IMR-90 (cell line): ENCODE measurements around the gene ARGLU1. TPM values are rescaled to one million over a fixed set of nuclear protein-coding genes. Genes with fewer than 3 reads are reported as not detected.

ENCODE experiments used
- ATAC-seq: fragments of 200-7000 bp; cut with Tn5 transposase; 2 replicates; pipeline ENCODE4 v1.9.1; 2020; ENCODE audit warnings: low read depth, mild to moderate bottlenecking, moderate library complexity
- BruUV-seq: library from RNA; stranded (reverse); fragments of 400-500 nt; replicated peaks from 2 replicates; lab custom pipeline; 2021; lab: Mats Ljungman, UMichigan
- CTCF ChIA-PET: fragments of 300-600 bp; formaldehyde crosslinking; extraction: SDS; loops from one replicate; lab custom pipeline; 2021; ENCODE audit warnings: antibody characterized with exemption; lab: Yijun Ruan, JAX
- POLR2A ChIA-PET: fragments of 300-600 bp; sonication (Branson Sonifier 250); formaldehyde crosslinking; loops from one replicate; lab custom pipeline; 2022; ENCODE audit warnings: antibody characterized with exemption; ENCODE audit not compliant: unreplicated experiment; lab: Charles Lee
- DNase-seq: peaks from one replicate; pipeline ENCODE4 v3.0.0; 2013
- H2AFZ ChIP-seq: replicated peaks from 2 replicates; pipeline ENCODE3; 2013; ENCODE audit warnings: low read length, mild to moderate bottlenecking; ENCODE audit not compliant: poor library complexity
- H2AK5ac ChIP-seq: 2 replicates; pipeline ENCODE4 v1.6.1; 2013; ENCODE audit warnings: low read depth, low read length, inconsistent platforms
- H2AK9ac ChIP-seq: replicated peaks from 2 replicates; pipeline ENCODE3; 2013; ENCODE audit warnings: mild to moderate bottlenecking, low read depth, low read length, moderate library complexity; ENCODE audit not compliant: poor library complexity
- H2BK120ac ChIP-seq: 2 replicates; pipeline ENCODE4 v1.6.1; 2013; ENCODE audit warnings: low read depth, low read length, inconsistent platforms
- H2BK15ac ChIP-seq: 3 replicates; pipeline ENCODE4 v1.6.1; 2013; ENCODE audit warnings: low read depth, low read length, inconsistent platforms
- H2BK20ac ChIP-seq: 2 replicates; pipeline ENCODE4 v1.6.1; 2013; ENCODE audit warnings: low read depth, mild to moderate bottlenecking, inconsistent platforms, low read length, moderate library complexity
- H2BK5ac ChIP-seq: 2 replicates; pipeline ENCODE4 v1.6.1; 2013; ENCODE audit warnings: mild to moderate bottlenecking, low read depth, low read length, inconsistent platforms; ENCODE audit not compliant: poor library complexity, severe bottlenecking
- H3K14ac ChIP-seq: replicated peaks from 2 replicates; pipeline ENCODE4 v1.6.1; 2013; ENCODE audit warnings: low read depth, low read length, inconsistent platforms
- H3K18ac ChIP-seq: 2 replicates; pipeline ENCODE4 v1.6.1; 2013; ENCODE audit warnings: low read depth, low read length, control low read depth
- H3K23ac ChIP-seq: 2 replicates; pipeline ENCODE4 v1.6.1; 2013; ENCODE audit warnings: low read depth, low read length, inconsistent platforms
- H3K27ac ChIP-seq: 2 replicates; pipeline ENCODE4 v1.5.1; 2013; ENCODE audit warnings: mild to moderate bottlenecking, control low read depth, low read length; ENCODE audit not compliant: insufficient read depth
- H3K27me3 ChIP-seq: 2 replicates; pipeline ENCODE4 v1.6.1; 2013; ENCODE audit warnings: low read length; ENCODE audit not compliant: control insufficient read depth, insufficient read depth
- H3K36me3 ChIP-seq: 2 replicates; pipeline ENCODE4 v1.6.1; 2013; ENCODE audit warnings: low read length, mixed read lengths; ENCODE audit not compliant: control insufficient read depth, insufficient read depth
- H3K4ac ChIP-seq: 2 replicates; pipeline ENCODE4 v1.6.1; 2013; ENCODE audit warnings: low read depth, low read length, inconsistent platforms
- H3K4me1 ChIP-seq: 2 replicates; pipeline ENCODE4 v1.6.1; 2013; ENCODE audit warnings: low read length, mixed read lengths; ENCODE audit not compliant: control insufficient read depth, insufficient read depth
- H3K4me2 ChIP-seq: 2 replicates; pipeline ENCODE4 v1.6.1; 2013; ENCODE audit warnings: low read depth, mild to moderate bottlenecking, control low read depth, low read length, moderate library complexity
- H3K4me3 ChIP-seq: 2 replicates; pipeline ENCODE4 v1.5.1; 2013; ENCODE audit warnings: low read depth, mild to moderate bottlenecking, control low read depth, low read length, moderate library complexity; ENCODE audit not compliant: insufficient read depth
- H3K56ac ChIP-seq: 2 replicates; pipeline ENCODE4 v1.6.1; 2013; ENCODE audit warnings: low read length, inconsistent platforms; ENCODE audit not compliant: insufficient read depth; ENCODE audit errors: extremely low read depth
- H3K79me1 ChIP-seq, 2 experiments: 2 replicates each; pipeline ENCODE4 v1.6.1; 2013; ENCODE audit warnings: low read length in 2 of 2, inconsistent platforms in 1 of 2, low read depth in 1 of 2
- H3K9ac ChIP-seq: 2 replicates; pipeline ENCODE4 v1.6.1; 2013; ENCODE audit warnings: low read depth, low read length, control low read depth
- H3K9me1 ChIP-seq: 2 replicates; pipeline ENCODE4 v1.6.1; 2013; ENCODE audit warnings: low read length, inconsistent platforms; ENCODE audit not compliant: insufficient read depth
- H3K9me3 ChIP-seq: 2 replicates; pipeline ENCODE4 v1.6.1; 2013; ENCODE audit warnings: low read length; ENCODE audit not compliant: control insufficient read depth, insufficient read depth
- H4K20me1 ChIP-seq: 2 replicates; pipeline ENCODE4 v1.6.1; 2013; ENCODE audit warnings: low read length, inconsistent platforms; ENCODE audit not compliant: insufficient read depth
- H4K5ac ChIP-seq: 2 replicates; pipeline ENCODE4 v1.6.1; 2013; ENCODE audit warnings: mild to moderate bottlenecking, low read depth, low read length, control low read depth
- H4K8ac ChIP-seq, 2 experiments: 2 replicates each; pipeline ENCODE4 v1.6.1; 2013; ENCODE audit warnings: low read depth in 2 of 2, low read length in 2 of 2, control low read depth in 1 of 2, inconsistent platforms in 1 of 2
- H4K91ac ChIP-seq: 2 replicates; pipeline ENCODE4 v1.6.1; 2013; ENCODE audit warnings: low read depth, low read length, inconsistent platforms; ENCODE audit not compliant: insufficient read depth
- CEBPB ChIP-seq: IDR thresholded peaks from 2 replicates; pipeline ENCODE4 v1.6.1; 2012; ENCODE audit warnings: low read depth, low read length, improper control_type of control experiment
- CHD1 ChIP-seq: IDR thresholded peaks from 2 replicates; pipeline ENCODE4 v1.6.1; 2012; ENCODE audit warnings: low read depth, low read length, improper control_type of control experiment
- FOS ChIP-seq: fragments of 150-350 bp; IDR thresholded peaks from 2 replicates; pipeline ENCODE4 v1.6.1; 2016; ENCODE audit warnings: low read depth, low read length
- WGBS, 2 experiments: methylation state at CpG; one replicate each; pipeline versions ENCODE4 v1.1.5 to v1.1.7; 2013; ENCODE audit warnings: missing lambda C conversion rate in 2 of 2; ENCODE audit not compliant: insufficient read length in 1 of 2; ENCODE audit errors: extremely low coverage in 2 of 2; 5-methylcytosine and 5-hydroxymethylcytosine counted together
- dilution Hi-C: fragments of 300-500 bp; cut with HindIII; formaldehyde crosslinking; loops from one replicate; pipeline ENCODE4 v1.14.3; 2018; ENCODE audit warnings: low sequenced_read_pairs; ENCODE audit not compliant: unreplicated experiment
- in situ Hi-C: fragments of 300-500 bp; cut with MboI; formaldehyde crosslinking; loops from 3 replicates; pipeline ENCODE4 v1.14.3; 2019; ENCODE audit warnings: low sequenced_read_pairs, inconsistent platforms, mixed read lengths
- intact Hi-C: fragments of 100-400 bp; cut with micrococcal nuclease; formaldehyde crosslinking; loops from 2 replicates; pipeline ENCODE4 v1.10.0; 2022
- polyA plus RNA-seq, 3 experiments: library from polyadenylated mRNA; depleted of rRNA; stranded (reverse); fragments of >200 nt; gene quantifications; 2 replicates each; pipeline ENCODE4 v1.2.3, GENCODE V29; 2012; ENCODE audit warnings: low replicate concordance in 1 of 3
- total RNA-seq: library from RNA; depleted of rRNA; stranded (reverse); fragments of >200 nt; gene quantifications from 2 replicates; pipeline ENCODE4 v1.2.3, GENCODE V29; 2012
- TF ChIP-seq, protein P1 (sequence below): fragments of 150-350 bp; IDR thresholded peaks from 2 replicates; pipeline ENCODE4 v1.6.1; 2017; ENCODE audit warnings: mild to moderate bottlenecking, antibody characterized with exemption, low read length, low read depth

ARGLU1 gene
- total and polyA plus RNA-seq, 2 of the 4 experiments (the other 2 are of a cell fraction) = 11.1 to 51.4 TPM

DNA sequence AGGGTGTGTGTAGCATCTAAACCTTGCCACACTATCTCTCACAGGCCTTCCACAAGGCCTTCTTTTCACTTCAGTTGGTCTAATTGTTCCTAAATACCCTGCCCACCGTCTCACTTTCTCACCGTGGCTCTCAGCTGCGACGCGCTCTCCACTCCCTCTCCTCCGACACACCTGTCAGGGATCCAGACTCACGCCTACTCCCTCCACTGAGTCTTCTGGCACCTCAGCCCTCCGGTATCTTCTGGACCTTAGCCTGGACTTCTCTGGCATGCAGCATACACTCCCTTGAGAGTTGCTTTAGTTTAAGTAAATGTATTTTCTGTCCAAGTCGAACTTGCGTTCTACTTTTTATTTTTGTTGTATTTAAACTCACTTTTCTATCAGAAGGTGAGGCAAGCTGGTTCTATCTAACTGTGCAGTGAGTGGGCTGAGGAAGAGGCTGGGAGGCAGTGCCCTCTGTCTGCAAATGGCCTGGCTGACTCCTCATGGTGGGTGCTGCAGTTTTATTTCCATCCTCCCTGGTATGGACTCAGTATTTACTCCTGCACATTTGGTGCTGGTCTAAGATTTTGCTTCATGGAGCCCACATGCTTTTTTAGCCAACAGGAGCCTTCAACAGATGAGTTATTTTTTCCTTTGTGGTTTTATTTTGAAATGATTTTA lies 28.5 kb upstream of the ARGLU1 start:
- no peak for DNase-seq

More for the DNA sequence above, 28.5 kb upstream of the ARGLU1 start:
- Histone ChIP-seq H4K5ac (no peak overlapping the region), H2BK15ac (no peak overlapping the region), H3K27ac (no peak overlapping the region), H4K8ac (no peak overlapping the region), H3K4ac (no peak overlapping the region), H3K4me3 (no peak overlapping the region), H4K91ac (no peak overlapping the region), H2AK9ac (no peak overlapping the region), H2BK20ac (no peak overlapping the region), H3K36me3 (no peaks in the 10 kb centered on the region), H2BK120ac (no peak overlapping the region), H3K18ac (no peak overlapping the region), H3K23ac (no peak overlapping the region), H3K56ac (no peak overlapping the region), H2AK5ac (no peak overlapping the region), H3K4me1 (no peaks in the 10 kb centered on the region), H3K9me3 (no peaks in the 10 kb centered on the region), H3K14ac (no peak overlapping the region), H2BK5ac (no peak overlapping the region), H4K20me1 (no peaks in the 10 kb centered on the region), H2AFZ (no peak overlapping the region), H3K9ac (no peak overlapping the region), H3K4me2 (no peak overlapping the region), H3K79me1 (no peaks in the 10 kb centered on the region), H3K27me3 (no peaks in the 10 kb centered on the region; the same call in 1 of the 2 replicates), H3K9me1 (peaks cover 4% of the 10 kb centered on the region; the same call in 1 of the 2 replicates)
- WGBS, 2 experiments = 80% methylated on average over 1 of the region's 10 CpGs; no CpG with 5 or more reads in 1 of the 2 experiments
- in situ Hi-C loops = no loop called here
- ChIA-PET POLR2A (no interaction called here), CTCF (no interaction called here)
- dilution Hi-C loops = no loop called here
- TF ChIP-seq, protein P1, sequence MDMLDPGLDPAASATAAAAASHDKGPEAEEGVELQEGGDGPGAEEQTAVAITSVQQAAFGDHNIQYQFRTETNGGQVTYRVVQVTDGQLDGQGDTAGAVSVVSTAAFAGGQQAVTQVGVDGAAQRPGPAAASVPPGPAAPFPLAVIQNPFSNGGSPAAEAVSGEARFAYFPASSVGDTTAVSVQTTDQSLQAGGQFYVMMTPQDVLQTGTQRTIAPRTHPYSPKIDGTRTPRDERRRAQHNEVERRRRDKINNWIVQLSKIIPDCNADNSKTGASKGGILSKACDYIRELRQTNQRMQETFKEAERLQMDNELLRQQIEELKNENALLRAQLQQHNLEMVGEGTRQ = no peak
- TF ChIP-seq CEBPB (no peak), CHD1 (no peak), FOS (no peak)
- no peak for ATAC-seq
- BruUV-seq = no TSS peak
- intact Hi-C loops = no loop called here
